ENCODE measurements around the gene ADAMTSL4. TPM values are rescaled to one million over a fixed set of nuclear protein-coding genes. Genes with fewer than 3 reads are reported as not detected.

The ADAMTSL4 gene
- total and polyA plus RNA-seq, 2 donors (not counting 3 experiments of a cell fraction or from before 2014, with no cell fraction given): 0.73 to 1.0 TPM

- Histone ChIP-seq H3K9me3 (replicated peaks; ENCODE audit: control insufficient read depth, insufficient read depth, low read length) (no peaks in the 10 kb centered on the region), H3K27ac (ENCODE audit: insufficient read depth, low read depth, low read length) (peak overlapping the region; percentile 50), H3K4me3 (replicated peaks in 1 of 3; ENCODE audit: insufficient read depth in 1 of 3, low read depth in 1 of 3, low read length in 3 of 3) (peak overlapping the region; percentile 91 to 99 (median 92)), H2AFZ (ENCODE audit: low read depth, low read length) (no peak overlapping the region), H3K4me1 (ENCODE audit: control insufficient read depth, extremely low read depth, insufficient read depth, low read length) (peaks cover 35% of the 10 kb centered on the region), H4K20me1 (replicated peaks; ENCODE audit: control insufficient read depth, extremely low read depth, insufficient read depth, low read length) (peaks cover 36% of the 10 kb centered on the region), H3K4me2 (ENCODE audit: insufficient read depth, low read length) (peak overlapping the region; percentile 87), H3K27me3 (ENCODE audit: control insufficient read depth in 2 of 2, insufficient read depth in 2 of 2, low read length in 2 of 2) (no peaks in the 10 kb centered on the region), H3K36me3 (ENCODE audit: control insufficient read depth in 2 of 2, extremely low read depth in 1 of 2, insufficient read depth in 2 of 2, low read length in 2 of 2) (peaks cover 17 to 39% of the 10 kb centered on the region in 2 experiments), H3K79me2 (ENCODE audit: control insufficient read depth, insufficient read depth, low read length) (peaks cover 77% of the 10 kb centered on the region), H3K9me1 (replicated peaks; ENCODE audit: control insufficient read depth, extremely low read depth, insufficient read depth, low read length) (no peaks in the 10 kb centered on the region), H3K9ac (replicated peaks; ENCODE audit: extremely low read depth, insufficient read depth, low read length) (peak overlapping the region; percentile 97)
- BruUV-seq (replicated peaks): no TSS peak
- FAIRE-seq (no peak), DNase-seq (ENCODE audit: low read depth, low spot score) (no peak)
- CTCF ChIA-PET: interaction anchor here (10.3 to 13.4 kb wide), 2 partner anchors 13 to 45 kb away, joined by 147 to 184 read pairs; no protein-coding TSS in a partner anchor
- intact Hi-C loops (cut with micrococcal nuclease): loop anchor here (5.0 kb wide), 1 partner anchor 237 kb away; no protein-coding TSS in a partner anchor
- dilution Hi-C loops (cut with MboI; ENCODE audit: extremely low pct_ligation_motif_present, low sequenced_read_pairs): loop anchor here (10.0 kb wide), 1 partner anchor 89 kb away; no protein-coding TSS in a partner anchor
- TF ChIP-seq MAX (IDR thresholded peaks at IDR 0.05; ENCODE audit: insufficient read depth, insufficient read length) (no peak), POLR2A (IDR thresholded peaks at IDR 0.05; ENCODE audit: low read depth, low read length) (no peak)
- POLR2A ChIA-PET: interaction anchor here (1.4 to 1.7 kb wide), 3 partner anchors 11 to 44 kb away, joined by 4 to 6 read pairs (median 4); no protein-coding TSS in a partner anchor
These were observed 26.5 kb downstream of the ADAMTSL4 start for GRCh38 chr1:150575518-150576366.

GRCh38 chr1:150576367-150576711, 27.1 kb downstream of the ADAMTSL4 start:
- Histone ChIP-seq H3K4me1 (ENCODE audit: control insufficient read depth, extremely low read depth, insufficient read depth, low read length) (peaks cover 32% of the 10 kb centered on the region), H3K9ac (replicated peaks; ENCODE audit: extremely low read depth, insufficient read depth, low read length) (peak overlapping the region; percentile 97), H3K9me3 (replicated peaks; ENCODE audit: control insufficient read depth, insufficient read depth, low read length) (no peaks in the 10 kb centered on the region), H3K36me3 (ENCODE audit: control insufficient read depth in 2 of 2, extremely low read depth in 1 of 2, insufficient read depth in 2 of 2, low read length in 2 of 2) (peaks cover 15 to 39% of the 10 kb centered on the region in 2 experiments), H4K20me1 (replicated peaks; ENCODE audit: control insufficient read depth, extremely low read depth, insufficient read depth, low read length) (peaks cover 36% of the 10 kb centered on the region), H3K9me1 (replicated peaks; ENCODE audit: control insufficient read depth, extremely low read depth, insufficient read depth, low read length) (no peaks in the 10 kb centered on the region), H3K4me3 (replicated peaks in 1 of 3; ENCODE audit: insufficient read depth in 1 of 3, low read depth in 1 of 3, low read length in 3 of 3) (peak overlapping the region; percentile 91 to 99 (median 92)), H3K27me3 (ENCODE audit: control insufficient read depth in 2 of 2, insufficient read depth in 2 of 2, low read length in 2 of 2) (no peaks in the 10 kb centered on the region), H3K27ac (ENCODE audit: insufficient read depth, low read depth, low read length) (peak overlapping the region; percentile 94), H3K4me2 (ENCODE audit: insufficient read depth, low read length) (peak overlapping the region; percentile 87), H2AFZ (ENCODE audit: low read depth, low read length) (no peak overlapping the region), H3K79me2 (ENCODE audit: control insufficient read depth, insufficient read depth, low read length) (peaks cover 73% of the 10 kb centered on the region)
- dilution Hi-C loops (cut with MboI; ENCODE audit: extremely low pct_ligation_motif_present, low sequenced_read_pairs) (loop anchor here (10.0 kb wide), 1 partner anchor 88 kb away; no protein-coding TSS in a partner anchor), intact Hi-C loops (cut with micrococcal nuclease) (loop anchor here (5.0 kb wide), 1 partner anchor 236 kb away; no protein-coding TSS in a partner anchor)
- FAIRE-seq (no peak), DNase-seq (ENCODE audit: low read depth, low spot score) (no peak)
- POLR2A ChIA-PET: interaction anchor here (1.0 to 1.7 kb wide), 4 partner anchors 8 to 43 kb away, joined by 3 to 4 read pairs (median 4); no protein-coding TSS in a partner anchor
- TF ChIP-seq GATA2 (IDR thresholded peaks at IDR 0.05; ENCODE audit: insufficient read depth, insufficient read length, low read depth, low read length) (no peak), MYC (IDR thresholded peaks at IDR 0.05; ENCODE audit: low read depth, low read length) (no peak), JUN (IDR thresholded peaks at IDR 0.05; ENCODE audit: borderline replicate concordance, insufficient read depth, insufficient read length, low read depth) (no peak), POLR2AphosphoS5 (IDR thresholded peaks at IDR 0.05; ENCODE audit: insufficient read depth, low read depth, low read length) (no peak), FOS (IDR thresholded peaks at IDR 0.05; ENCODE audit: borderline replicate concordance, insufficient read depth, low read length) (no peak), POLR2A (IDR thresholded peaks at IDR 0.05; ENCODE audit: low read depth, low read length) (no peak), MAX (IDR thresholded peaks at IDR 0.05; ENCODE audit: insufficient read depth, insufficient read length) (no peak), EZH2 (IDR thresholded peaks at IDR 0.05; ENCODE audit: borderline replicate concordance, low read depth, low read length, severe bottlenecking) (no peak), CTCF (IDR thresholded peaks at IDR 0.05; ENCODE audit: extremely low read depth in 1 of 2, insufficient read depth in 1 of 2, low read depth in 1 of 2, low read length in 2 of 2) (no peak)
- BruUV-seq (replicated peaks): no TSS peak
- CTCF ChIA-PET: interaction anchor here (1.5 to 13.4 kb wide), 3 partner anchors 8 to 44 kb away, joined by 5 to 184 read pairs (median 147); no protein-coding TSS in a partner anchor
